NCI-H2107 treated with DMSO at 0.1 percent for 48 hours (cell line): Measurements from ENCODE around the gene TIGIT.

Source experiments
- DNase-seq: peaks from one replicate; lab custom pipeline; 2025; ENCODE audit not compliant: unreplicated experiment; lab: John Stamatoyannopoulos, UW

Gene TIGIT

DNA sequence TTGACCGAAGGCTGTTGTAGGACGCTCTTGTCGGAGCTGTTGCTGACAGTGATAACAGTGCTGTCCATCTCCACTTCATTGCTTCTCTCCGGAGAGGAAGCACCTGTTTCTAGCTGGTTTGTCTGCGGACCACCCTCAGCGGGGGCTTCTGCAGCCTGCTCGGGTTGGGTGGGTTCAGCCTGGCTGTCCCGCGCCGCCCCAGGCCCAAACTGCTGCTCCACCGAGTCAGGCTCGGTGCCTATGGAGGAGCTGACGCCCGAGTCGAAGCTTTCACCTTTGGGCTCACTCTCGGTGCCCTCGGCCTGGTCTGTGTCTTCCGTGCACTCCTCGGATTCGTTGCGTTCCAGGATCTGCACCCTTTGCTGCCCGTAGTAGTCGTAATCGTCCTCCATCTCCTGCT is 56.9 kb downstream of the TIGIT start:
- no peak for DNase-seq

DNA sequence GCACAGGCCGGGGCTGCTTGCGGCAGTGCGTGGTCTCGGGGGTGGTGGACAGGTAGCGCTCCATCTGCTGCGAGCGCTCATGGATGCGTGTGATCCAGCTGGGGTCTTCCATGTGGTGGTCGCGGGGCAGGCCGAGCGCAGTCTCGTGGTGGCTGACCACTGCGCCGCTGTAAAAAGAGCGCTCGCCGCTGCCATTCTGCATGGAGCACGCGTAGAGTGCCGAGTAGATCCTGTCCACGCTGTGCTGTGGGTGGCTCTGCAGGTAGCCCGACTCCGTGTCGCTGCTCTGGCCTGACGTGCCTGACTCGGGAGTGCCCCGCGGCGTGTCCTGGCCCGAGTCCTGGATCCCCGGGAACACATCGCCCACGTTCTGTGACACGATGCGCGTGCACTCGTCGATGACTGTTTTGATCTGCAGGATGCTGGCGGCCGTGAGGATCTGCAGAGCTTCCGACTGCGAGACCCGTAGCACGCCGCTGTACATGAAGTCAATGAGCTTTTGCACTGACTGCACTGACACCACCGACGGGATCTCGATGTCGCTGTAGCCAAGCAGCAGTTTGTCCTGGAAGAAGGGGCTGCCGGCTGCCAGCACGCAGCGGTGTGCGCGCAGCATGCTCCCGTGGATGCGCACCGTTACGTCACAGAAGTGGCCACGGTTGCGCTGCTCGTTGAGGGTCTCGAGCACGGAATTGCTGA is 57.4 kb downstream of the TIGIT start:
- DNase-seq = no peak

DNA sequence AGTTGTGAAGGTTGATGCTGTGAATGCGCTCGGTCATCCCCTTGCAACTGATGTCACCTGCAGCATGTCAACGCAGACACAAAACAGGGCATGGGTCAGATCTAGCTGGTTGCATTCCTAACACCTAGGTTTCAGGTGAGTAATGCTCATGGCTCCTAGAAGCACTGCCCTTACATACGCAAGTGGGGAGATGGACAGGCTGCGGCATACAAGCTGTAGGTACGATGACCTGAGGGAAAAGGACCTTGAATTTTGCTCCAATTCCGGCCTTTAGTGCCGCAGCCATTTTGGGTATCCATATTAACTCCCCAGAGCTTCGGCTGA is 58.0 kb downstream of the TIGIT start:
- DNase-seq = no peak

DNA sequence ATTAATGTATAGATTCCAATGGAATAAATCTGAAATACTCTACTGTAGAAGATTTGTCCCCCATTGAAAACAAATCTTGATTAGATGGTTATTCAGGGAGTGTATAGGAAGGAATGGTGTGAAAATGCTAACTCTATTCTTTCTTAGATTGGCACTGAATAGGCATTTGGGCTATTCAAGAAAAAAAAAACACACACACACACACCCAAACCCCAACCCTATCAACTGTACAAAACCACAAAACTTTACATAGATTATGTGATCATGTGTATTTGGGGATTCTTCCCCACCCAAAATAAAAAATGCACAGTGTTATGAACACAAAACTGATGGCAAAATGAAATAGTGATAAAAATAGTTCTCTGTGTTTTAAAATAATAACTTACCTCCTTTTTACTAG is 61.8 kb downstream of the TIGIT start:
- DNase-seq = no peak

DNA sequence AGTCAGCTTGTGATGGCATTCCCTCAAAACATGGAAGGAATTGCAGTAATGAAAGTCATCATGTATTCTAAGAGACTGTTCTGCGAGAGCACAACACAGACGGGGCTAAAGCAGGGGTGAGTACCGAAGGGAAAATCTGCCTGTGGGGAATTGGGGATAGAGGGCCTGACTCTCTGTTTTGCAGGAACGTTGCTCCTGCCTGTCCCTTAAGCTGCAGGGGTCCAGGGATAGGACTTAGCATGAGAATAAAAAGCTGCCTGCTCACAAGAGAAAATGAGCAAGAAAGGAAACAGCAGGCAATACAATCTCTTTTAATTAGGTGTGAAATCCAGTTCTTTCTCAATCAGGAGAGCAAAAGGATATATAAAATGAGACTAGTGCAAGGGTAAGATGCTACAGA is 62.2 kb downstream of the TIGIT start:
- DNase-seq = no peak

DNA sequence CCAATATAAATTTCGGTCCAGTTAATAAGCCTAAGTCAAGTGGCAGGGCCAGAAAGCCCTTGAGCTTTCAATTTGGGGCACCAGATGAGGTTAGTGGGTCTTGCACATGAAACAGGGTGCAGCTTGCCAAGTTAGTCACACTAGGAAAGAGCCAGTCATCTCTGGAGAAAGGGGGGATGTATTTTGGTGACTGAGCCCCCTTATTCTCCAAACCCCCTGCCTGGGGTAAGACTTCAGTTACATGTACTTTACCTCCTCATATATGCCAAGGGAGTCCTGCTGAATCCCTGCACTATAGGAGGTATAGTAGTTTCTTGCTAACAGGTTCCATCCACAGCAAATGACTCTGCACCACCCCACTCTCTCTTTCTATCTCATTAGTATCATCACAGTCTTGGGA is 62.7 kb downstream of the TIGIT start:
- DNase-seq = no peak
